HG02870 (cell line): ENCODE measurements around the gene KCNA2.

Experiments used
- ATAC-seq: cut with Tn5 transposase; IDR thresholded peaks from one replicate; pipeline ENCODE4 v1.9.1; 2021; ENCODE audit warnings: mild to moderate bottlenecking, moderate library complexity; ENCODE audit not compliant: unreplicated experiment

The KCNA2 gene

DNA sequence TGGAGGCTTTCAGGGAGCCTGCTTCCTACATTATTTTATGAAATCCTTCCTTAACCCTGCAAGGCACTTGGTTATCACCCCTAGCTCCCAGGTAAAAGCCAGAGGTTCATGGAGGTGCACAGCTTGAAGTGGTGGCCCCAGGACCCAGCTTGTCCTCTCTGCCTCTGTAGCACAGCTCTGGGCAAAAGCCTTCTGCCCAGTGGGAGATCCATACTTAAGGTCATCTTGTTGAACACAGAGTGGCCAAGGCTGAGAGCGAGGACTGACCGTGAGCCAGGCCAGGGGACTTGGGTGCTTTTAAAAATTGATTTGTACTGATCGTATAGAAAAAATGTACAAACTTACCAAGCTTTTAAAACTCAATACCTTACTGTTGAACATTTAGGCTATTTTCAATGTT, 33.4 kb downstream of the KCNA2 start:
- ATAC-seq = no peak

DNA sequence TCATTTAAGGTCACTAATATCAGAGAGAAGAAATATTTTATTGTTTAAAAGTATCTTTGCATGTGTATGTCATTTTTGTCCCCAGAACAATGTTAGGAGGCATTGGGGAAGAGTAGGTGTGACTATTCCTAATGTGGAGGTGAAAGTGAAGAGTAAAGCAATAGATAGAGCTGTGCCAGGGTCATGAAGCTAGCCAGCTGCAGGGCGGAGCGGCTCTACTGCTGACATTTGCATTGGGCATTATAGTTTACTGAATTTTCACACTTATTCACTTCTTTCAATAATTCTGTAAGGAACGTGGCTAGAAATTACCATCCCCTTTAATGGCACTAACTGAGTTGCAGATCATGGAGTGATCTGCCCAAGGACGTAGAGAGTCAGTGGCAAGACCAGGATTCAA, 35.3 kb downstream of the KCNA2 start:
- no peak for ATAC-seq

DNA sequence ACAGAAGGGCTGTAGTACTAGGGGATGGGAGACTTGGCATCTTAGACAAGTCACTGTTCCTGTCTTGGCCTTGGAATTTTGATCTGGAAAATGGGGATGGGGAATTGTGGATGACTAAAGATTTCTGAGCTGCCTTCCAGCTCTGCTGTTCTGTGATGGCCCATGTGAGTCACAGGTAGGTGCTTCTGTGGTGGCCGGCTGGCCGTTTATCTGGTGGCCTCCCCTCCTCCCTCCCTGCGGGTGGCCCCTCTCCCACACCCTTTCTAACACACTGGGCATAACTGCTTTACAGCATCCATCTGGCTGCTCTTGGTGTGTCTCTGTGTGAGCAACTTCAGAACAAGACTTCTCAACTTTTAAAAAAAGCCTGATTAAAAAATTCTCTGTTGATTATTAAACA, 35.9 kb downstream of the KCNA2 start:
- no peak for ATAC-seq

DNA sequence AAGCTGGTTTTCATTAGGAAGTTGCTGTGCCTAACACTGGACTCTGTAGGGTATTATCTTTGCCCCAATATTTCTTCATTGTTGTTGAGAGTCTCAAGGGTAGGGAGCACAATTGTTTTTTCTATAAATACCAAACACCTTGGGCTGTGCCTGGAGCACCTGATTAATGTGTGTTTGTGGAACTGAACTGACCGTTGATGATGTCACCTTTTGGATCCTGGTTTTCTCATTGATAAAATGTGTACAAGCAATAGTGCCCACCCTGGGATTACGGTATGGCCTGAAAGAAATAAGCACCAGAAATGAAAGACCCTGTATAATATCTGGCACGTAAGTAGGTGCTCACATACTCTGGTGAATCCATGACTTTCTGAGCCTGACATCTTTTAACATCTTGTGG, 39.3 kb downstream of the KCNA2 start:
- no peak for ATAC-seq

DNA sequence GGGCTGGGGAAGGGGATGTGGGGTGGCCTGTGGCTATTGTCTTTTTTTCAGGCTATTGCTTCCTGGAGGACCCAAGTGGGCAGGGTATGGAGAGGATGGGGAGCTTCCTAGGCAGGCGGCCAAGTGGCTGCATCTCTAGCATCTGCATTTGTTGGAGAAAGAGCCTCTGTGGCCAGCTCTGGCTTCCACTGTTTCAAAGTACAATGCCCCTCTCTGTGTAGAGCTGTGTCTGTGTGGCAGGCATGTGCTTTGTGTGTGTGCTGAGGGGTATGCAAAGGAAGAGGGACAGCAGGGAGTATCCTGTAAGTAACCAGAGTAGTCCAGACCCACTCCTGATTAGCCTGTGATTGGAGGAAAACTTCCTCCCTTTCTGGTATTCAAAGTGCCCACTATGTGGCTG, 40.6 kb downstream of the KCNA2 start:
- ATAC-seq = no peak

DNA sequence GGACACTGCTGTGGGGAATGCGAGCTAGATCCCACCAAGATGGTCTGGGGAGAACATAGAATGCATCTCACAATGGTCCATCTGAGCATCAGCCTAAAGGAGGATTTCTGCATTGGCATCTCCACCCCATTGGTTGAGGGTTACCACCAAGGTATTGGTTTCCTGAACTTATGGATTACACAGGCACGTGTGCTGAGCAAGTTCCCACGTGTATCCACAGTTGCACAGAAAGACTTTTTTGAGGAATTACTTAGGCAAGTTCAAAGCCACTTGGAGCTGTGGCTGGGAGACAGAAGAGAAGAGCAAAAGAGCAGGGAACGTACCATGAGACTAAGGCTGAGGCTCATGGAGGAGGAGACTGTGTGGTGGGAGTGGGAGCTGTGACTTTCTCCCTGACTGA, 43.1 kb downstream of the KCNA2 start:
- ATAC-seq = no peak

DNA sequence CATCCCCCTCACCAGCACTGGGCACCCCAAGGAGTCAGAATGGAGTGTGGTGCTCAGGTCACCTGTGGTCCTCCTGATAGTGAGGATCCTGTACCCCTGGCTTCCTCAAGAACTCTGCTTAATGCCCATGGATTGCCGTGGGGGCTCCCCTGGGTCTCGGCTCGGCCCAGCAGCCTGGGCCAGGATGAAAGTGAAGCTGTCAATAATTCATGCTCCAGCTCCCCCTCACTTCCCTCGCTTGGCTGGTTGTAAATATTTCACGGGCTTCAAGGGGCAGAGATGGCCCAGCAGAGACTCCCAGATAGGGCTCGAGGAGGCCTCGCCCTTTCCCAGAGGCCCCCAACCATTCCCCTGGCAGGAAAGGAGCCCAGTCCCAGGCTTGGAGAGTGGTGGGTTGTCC, 44.6 kb downstream of the KCNA2 start:
- ATAC-seq = no peak

DNA sequence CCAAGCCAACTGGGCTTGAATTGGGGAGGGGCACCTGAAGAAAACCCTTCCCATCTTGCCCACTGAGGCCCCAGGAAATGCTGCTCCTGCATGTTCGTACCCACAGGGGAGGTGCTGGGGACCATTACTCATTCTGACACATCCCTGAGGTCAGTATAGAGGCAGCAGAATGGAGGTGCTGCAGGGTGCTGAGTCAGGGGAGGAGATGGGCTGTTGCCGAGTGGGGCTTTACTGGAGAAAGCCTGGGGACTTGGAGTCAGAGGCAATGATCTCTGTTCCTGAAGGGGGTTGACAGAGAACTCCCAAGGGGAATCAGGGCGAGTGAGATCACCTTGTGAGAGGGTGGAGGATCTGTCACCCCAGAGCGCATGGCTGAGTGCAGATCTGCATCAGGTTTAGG, 47.0 kb downstream of the KCNA2 start:
- no peak for ATAC-seq

DNA sequence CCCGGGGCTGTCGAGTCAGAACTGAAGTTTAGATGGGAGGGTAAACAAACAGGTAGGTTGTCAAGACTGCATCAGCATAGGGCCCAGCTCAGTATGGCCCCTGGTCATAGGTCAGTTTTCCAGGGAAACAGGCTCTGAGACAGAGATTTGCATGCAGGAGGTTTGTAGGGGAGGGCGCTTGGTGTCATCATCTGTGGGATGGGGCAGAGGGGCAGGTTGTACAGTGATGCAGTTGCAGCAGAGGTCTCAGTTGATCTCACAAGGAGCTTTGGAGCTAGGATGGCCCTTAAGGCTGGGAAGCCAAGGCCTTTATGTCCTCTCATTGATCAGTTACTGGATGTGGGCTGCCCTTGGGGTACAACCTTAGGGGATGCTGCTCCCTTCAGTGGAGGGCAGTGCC, 48.7 kb downstream of the KCNA2 start:
- ATAC-seq = no peak

DNA sequence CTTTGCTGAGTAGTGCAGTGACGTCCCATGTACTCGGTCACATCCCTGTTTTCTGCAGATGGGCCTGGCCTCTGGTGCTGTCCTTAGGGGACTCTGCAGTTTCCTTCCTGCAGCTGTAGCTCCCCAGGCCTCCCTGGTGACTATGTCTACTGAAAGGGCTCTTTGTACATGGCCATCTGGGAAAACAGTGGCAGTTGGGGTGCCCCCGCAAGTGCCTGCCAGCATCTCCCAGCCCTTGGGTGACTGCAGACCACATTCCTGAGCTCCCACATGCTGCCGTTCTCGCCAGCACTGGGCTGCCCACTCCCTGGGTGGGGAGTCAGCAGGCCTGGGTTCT, 49.7 kb downstream of the KCNA2 start:
- ATAC-seq = no peak

DNA sequence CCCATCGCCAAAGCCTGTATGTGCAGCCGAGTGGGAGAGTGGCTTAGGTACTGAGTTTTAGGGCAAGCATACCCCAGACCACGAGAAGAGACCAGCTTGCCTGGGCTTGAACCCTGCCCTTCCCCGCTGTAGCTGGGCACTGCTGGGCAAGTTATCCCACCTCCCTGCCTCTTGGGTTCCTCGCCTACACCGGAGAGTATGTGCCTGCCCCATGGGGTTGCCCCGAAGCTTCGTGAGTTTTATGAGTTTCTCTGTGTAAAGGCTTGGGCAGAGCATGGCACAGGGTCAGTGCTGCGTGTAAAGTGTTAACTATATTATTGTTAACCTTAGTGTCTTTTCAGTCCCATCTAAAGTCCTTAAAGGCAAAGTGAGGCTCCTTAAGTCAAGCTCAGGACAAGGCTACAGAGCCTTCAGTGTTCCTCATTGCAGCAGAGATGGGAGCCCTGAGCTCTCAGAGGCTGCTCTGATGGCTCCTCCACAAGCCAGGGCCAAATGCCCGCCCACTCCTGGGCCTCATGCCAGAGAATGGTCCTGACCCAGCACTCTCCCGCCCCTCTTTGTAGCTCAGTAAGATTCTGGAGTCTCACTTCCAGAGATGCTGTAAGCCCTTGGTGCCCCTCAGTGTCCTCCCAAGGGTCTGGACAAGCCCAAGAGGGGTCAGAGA, 50.2 kb downstream of the KCNA2 start:
- ATAC-seq = no peak

DNA sequence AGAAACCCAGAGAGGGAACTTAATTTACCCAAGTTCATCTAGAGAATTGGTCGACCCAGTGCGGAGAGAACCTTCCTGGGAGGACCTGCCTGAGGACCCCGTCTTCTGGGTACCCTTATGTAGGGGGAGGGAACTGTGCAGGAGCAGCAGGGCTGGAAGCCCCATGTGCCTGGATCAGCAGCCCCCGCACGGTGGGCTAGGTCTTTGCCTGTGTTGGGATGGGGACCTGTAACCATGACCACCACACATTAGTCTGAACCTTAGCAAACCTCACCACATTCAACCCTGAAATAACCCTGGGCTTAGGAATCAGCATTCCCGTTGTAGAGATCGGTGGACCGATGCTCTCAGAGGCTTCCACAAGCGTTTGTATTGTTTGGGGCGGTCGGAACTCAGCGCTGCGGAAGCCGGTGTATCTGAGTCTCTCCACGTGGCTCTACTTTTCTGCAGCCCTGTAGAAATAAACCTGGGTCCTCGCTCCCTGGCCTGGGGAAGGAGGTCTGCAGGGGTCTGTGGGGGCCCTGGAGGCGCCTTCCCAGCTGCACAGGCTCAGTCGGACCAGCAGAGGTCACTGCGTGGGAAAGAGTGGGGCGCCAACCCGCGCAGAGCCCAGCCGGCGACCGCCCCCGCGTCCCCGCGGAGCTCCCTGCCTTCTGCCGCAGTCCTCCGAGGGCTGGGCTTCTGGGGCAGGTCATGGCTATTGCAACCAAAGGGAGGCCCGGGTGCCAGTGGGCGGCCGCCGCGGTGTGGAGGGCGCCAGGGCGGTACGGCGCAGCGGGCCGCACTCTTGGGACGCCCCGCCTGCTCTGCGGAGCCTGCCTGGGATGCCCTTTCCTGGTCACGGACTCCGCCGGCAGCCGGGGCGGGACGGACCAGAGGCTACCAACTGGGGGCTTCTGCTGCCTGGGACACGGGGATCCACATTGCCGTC, 51.0 kb downstream of the KCNA2 start:
- ATAC-seq = no peak

DNA sequence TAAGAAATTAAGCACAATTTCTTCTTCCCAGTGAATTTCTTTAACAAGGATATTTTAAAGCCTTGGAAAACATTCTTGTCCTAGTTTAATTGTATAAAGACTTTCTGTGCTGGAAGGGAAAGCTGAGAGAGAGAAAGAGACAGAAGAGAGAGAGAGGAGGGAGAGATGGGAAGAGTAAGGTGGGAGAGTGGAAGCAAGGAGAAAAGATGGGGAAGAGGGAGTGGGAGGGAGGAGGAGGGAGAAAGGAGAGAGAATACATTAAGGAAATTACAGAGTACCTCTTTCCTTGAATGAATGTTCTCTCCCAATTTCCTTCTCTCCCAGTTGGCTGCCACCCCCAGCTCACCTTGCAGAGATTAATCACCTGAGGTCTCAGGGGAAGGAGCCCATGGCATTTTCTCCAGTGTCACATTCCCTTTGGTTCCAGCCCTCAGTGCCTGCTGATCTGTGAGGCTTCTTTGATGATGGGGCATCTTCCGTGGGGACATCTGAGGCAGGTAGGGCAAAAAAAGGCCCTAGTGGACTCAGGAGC, 54.8 kb downstream of the KCNA2 start:
- ATAC-seq = no peak

DNA sequence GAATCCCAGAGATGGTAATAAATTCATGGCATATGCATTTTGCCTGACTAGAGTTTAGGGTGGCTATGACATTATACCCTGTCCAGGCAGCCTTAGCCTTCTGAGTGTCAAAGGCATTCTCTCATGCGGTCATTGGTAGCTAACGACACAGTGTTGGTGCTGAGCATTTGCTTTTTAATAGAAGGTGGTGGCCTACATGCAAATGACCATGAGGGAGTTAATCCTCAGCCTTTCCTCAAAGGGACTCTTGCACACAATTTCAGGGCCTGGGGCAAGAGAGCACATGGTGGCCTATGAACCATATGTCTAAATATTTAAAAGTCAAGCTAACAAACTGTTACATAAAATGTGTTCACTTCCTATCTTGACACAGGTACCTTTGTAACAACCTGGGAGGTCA, 56.3 kb downstream of the KCNA2 start:
- ATAC-seq = no peak

DNA sequence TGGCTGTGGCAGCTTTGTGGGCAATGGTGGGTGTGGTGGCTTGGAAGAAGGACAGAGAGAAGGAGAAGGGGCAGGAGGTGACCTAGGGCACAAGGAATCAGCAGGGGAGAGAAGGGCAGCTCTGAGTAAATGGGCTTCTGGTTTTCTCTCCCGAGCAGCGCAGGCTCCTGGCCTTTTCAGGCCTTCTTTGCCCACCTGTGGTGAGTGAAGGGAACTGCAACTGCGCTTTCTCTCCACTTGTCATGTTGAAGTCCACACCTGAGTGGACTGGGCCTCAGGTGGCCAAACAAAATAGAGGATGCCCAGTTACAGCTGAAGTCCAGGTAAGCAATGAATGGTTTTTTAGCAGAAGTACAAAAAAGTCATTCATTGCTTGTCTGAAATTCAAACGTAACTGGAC, 57.8 kb downstream of the KCNA2 start:
- no peak for ATAC-seq

DNA sequence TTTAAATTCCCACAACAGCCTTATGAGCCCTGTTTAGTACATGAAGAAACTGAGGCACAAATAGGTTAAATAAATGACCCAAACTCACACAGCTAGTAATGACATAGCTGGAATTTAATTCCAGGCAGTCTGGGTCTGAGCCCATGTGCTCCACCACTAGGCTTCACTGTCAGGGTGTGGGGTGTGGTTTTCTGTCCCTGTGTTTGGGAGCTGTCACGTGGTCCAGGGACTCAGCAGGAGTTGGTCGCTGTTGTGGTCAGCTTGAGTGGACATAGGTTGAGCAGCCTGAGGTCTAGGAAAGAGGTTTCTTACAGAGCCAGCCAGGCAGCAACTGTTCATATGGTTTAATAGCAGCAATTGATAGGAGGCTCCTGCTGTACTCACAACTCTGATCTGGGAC, 59.1 kb downstream of the KCNA2 start:
- ATAC-seq = no peak

DNA sequence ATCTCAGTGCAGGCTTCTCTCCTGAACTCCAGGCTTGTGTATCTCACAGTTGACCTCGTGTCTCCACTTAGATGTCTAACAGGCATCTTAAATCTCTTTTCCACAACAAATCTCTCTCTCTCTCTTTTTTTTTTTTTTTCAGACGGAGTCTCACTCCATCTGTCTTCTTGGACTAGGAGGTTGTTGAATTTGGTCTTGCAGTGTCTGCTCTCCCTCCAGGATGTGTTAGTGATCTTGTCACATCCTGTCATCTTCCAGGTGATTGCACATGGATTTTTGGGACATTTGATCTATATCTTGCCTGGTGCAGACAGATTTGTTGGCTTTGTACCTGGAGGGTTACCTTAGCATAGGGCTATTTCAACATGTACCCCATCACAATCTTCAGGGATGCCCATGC, 60.7 kb downstream of the KCNA2 start:
- no peak for ATAC-seq

DNA sequence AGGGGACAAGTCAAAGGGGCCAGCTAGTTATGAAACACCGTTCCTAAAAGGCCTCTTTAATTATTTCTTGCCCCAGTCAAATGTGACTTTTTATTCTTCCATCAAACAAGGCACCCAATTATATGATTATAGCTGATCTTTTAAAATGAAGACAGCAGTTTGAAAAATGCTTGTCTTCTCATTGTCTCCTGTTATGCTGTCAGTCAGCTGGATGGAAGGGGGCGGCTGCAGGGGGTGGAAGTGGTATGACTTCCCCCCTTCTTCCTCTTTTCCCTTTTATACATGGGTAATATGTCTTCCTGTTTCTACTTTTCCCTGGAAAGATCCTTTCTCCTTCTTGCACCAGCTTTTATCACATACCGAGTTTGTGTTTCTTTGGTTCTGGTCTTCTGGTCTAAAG, 61.4 kb downstream of the KCNA2 start:
- ATAC-seq = no peak
